Stimulated activated CD8-positive, alpha-beta memory T cell treated with anti-CD3 and anti-CD28 coated beads, Interleukin-12 subunit alpha, Interleukin-12 subunit beta, amount 100 ng/mL, for 24 hours (primary cell): ENCODE measurements around the gene MYO1A.
A peak's percentile ranks its signal among the peaks of the same experiment; 100 is the strongest.

ENCODE experiments used
- DNase-seq: peaks from one replicate; pipeline ENCODE4 v3.0.0-alpha.2; 2020; ENCODE audit errors: extremely low read depth

MYO1A gene

DNA sequence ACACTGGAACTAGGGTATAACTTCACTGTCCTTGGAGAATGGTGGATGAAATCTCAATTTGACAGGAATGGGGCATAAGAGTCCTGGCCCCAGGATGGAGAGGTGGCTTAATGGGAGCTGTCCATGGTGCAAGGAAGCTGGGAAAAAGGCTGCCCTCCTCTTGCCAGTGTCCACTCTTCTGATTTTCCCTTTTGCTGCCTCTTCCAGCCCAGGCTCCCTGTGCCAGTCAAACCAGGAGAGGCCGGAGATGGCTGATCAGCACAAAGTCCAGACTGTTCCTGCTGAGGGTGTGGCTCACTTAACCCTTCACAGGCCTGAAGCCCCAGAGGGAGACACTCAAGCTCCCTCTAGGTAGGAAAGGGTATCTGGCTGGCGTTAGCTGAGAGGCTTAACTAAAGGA, at the start of gene MYO1A:
Gene MYO1A, minus strand, starts transcription at position 240 of the 400 bp plus-strand sequence. CDS start 1,806 bp downstream, outside the sequence.
- DNase-seq = no peak

DNA sequence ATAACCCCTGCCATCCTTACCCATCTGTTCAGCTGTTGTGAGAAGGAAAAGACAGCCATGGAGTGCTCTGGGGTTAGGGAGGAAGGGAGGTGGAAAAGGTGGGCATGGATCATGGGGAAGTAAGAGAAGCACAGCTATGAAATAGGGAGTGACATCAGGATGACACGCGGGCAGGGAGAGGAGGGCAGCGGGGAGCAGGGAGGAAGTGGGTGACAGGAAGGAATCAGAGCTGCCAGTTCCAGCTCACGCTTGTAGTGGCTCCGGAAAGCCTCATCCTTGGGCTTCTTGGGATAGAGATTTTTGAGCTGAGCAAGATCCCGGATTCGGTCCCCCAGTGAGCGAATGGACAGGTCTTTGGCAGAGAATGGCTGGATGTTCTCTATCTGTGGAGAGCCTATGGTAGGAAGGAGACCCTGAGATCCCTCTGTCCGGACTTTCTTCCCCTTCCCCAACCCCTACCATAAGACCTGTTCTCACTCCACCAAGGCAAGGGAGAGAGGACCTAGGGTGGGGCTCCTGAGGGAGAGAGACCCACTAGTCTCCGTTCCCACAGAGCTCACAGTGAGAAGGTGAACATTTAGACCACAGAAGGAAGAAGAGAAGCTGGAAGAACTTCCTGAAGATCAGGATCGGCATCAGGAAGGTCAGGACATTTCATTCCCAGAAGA, 49.3 kb upstream of the MYO1A start:
- DNase-seq = no peak

DNA sequence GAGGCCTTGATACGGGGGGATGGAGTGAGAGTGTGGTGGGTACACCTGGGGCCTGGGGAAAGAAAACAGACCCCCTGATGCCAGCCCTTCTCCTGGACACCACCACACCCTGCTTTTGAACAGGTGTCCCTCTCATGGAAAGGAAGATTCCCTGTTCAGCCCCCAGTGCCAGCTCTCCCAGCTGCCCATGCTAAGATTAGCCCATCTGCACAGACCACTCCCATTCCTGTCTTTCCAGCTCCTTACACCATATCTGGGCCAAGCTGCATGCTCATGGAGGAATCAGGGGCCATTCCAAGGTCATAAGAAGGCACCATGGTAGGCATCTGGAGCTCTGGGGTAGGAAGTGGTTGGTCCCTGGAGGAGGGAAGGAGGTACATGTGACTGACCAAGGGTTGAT, 48.6 kb upstream of the MYO1A start:
- DNase-seq = no peak

DNA sequence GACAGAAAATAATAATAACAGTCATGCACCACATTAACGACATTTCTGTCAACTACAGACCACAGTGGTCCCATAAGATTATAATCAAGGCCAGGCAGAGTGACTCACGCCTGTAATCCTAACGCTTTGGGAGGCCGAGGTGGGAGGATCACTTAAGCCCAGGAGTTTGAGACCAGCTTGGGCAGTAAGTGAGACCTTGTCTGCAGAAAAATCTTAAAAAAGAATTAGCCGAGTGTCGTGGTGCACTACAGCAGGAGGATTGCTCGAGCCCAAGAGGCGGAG, 47.6 kb upstream of the MYO1A start:
- no peak for DNase-seq

DNA sequence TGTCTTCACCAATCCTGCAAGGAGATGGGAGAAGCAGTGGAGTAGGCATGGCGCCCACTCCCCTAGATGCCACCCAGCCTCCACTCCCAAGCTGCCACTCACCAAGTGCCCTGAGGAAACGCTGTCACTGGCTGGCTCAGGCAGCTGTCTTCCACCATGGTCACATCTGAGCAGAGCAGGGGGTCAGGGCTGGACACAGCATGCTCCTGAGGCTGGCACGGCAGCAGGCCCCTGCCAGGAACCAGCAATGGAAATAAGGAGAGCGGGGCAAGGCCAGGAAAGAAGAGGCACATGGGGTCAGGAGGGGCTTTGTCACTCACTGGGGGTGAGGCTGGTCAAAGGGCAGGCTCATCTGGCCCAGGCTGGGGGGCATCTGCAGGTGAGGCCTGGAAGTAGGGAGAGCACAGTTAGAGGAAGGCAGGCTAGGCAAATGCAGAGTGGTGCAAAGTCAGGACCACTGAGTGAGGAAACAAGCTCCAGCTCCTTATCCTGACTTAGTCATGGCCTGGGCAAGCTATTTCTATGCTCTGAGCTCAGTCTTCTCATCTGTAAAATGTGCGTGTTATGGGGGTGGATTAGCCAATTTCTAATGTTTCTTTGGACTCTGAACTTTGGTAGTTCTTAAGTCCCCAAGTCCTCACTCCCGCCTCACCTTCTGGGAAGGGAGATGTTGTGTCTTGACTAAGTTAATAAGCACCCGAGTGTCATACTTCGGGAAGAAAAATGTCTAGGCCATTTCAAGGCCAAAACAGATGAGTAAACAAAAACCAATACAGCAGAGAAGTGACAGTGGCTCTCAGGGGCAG, 47.0 kb upstream of the MYO1A start:
- no peak for DNase-seq

DNA sequence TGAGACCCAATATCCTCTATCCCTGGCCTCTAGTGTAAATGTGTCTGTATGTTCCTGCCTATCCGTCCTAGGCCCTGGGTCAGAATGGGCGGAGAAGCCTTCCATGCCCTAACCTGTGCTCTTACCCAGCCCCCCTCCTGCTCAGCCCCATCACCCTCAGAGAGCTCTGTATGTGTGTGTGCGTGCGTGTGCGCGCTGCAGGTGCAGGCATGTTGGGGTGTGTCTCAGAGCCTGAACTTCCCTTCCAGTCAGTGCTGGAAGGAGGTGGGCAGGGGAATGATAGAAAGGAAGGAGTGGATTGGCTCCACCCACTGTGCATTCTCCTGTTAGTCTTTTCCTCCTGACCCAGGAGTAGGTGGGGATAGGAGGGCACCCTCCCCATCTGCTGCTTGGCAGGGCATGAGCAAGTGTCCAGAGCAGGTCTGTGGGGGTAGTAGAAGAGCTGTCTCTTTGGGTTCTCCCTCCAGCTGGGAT, 46.2 kb upstream of the MYO1A start:
- no peak for DNase-seq

DNA sequence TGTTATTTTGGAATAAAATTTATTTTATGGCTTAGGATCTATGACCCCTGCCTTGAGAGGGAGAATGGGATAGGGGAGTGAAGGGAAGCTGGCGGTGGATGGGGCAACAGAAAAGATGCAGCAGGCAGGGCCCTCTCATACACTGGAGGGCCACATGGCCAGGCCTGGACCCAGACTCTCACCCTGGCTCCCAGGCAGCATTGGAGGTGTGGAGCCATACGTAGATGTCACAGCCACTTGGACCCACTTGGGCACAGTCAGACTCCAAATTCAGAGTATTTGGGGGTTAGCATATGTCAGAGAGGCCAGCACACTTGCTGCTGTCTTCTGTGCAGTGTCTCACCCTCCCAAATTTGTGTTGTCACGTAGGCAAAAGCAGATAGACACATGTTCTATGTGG, 45.5 kb upstream of the MYO1A start:
- no peak for DNase-seq

DNA sequence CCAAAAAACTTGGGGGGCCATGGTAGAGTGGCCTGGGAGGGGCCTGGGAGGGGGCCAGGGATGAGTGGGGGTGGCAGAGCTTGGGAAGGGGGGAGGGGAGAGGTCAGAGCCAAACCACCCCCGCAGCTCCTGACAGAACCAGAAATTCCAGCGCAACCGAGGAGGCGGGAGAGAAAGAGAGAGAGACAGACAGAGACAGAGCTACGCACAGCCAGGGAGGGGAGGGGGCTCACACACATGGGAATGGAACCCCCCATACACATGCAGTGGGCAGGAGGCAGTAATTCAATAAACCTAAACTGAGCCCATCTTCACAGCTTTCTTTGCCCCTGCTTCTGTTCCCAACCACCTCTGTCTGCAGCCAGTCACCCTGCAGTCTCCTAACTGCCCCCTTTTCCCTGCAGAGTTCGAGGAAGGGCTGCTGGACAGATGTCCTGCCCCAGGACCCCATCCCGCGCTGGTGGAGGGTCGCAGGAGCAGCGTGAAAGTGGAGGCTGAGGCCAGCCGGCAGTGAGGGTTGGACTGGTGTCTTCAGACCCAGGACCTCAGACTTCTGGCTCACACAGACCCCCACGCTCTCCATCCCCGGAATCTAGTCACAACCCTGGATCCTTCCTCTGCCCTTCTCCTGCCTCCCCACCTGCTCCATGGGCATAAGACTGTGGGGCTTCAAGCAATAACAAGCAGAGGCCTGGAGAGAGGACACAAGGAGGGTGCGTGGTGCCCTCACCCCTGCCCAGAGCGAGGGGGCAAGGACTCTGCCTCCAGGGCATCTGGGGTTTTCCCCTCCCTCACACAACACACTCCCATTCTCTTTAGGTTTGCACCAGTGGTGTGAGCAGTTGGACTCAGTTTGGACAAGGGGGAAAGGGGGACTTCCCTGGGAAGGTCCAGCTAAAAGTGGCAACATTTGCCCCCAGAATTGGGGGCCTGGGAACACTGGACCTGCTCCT, 44.6 kb upstream of the MYO1A start:
- DNase-seq = no peak

DNA sequence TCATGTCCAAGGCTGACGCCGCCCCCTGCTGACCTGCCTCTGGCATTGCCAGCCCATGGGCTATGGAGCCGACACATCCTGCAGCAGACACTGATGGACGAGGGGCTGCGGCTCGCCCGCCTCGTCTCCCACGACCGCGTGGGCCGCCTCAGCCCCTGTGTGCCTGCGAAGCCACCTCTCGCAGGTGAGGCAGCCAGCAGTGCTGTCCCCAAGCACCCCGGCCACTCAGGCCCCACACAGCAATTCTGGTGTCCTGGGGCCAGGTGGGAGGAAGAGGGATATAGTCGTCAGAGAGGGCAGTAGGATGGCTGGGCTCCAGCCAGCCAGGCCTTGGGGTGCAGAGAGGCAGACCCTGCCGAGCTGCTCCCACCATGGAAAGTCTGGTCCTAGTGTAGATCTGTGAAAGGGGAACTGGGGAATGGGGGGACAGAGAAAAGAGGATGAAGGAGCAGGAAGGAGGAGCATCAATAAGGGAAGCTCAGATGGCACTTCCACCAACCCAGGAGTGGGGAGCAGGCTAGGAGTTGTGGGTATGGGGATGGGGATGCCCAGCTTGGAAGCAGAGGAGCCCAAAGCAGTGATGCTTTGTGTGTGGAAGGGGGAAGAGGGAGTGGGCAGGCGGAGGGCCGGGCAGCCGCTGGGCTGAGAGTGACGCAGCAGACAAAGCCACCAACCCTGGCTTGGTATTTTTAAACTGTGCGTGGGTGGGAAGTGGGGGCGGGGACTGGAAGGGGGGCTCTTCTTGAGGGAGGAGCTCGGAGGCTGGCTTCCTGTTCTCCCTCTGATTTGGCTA, 43.7 kb upstream of the MYO1A start:
- peak; percentile 61 for DNase-seq

DNA sequence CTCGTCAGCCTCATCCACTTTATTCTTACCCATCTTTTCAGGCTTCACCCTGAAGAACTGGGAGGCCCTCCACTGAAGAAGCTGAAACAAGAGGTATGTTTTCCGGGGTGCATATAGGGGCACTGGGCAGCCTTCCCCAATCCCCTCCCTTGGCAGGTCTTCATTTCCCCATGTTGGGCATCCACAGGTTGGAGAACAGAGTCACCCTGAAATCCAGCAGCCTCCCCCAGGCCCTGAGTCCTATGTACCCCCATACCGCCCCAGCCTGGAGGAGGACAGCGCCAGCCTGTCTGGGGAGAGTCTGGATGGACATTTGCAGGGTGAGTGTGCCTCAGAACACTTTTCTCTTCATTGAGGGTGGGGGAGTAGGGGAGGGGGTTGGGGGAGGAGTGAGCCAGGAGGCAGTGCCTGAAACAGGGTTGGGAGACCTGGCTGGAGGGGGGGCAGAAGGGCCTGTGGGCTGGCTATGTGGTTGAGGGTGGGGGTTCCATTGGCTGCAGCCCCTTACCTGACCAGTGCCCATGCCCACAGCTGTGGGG, 43.0 kb upstream of the MYO1A start:
- DNase-seq = no peak

DNA sequence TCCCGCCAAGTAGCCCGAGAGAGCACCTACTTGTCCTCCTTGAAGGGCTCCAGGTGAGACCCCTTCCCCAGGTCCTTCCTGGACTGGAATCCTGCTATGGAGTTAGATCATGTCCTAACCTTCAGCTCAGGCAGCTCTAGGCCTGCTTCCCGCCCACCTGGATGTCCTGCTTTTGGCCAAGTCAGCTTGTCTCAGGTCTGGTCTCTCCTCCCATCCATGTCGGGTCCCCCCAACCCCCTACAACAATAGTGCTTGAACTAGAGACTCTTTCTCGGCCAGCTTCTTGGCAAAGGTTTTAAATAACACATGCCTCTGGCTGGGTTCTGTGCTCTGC, 42.6 kb upstream of the MYO1A start:
- DNase-seq = no peak

DNA sequence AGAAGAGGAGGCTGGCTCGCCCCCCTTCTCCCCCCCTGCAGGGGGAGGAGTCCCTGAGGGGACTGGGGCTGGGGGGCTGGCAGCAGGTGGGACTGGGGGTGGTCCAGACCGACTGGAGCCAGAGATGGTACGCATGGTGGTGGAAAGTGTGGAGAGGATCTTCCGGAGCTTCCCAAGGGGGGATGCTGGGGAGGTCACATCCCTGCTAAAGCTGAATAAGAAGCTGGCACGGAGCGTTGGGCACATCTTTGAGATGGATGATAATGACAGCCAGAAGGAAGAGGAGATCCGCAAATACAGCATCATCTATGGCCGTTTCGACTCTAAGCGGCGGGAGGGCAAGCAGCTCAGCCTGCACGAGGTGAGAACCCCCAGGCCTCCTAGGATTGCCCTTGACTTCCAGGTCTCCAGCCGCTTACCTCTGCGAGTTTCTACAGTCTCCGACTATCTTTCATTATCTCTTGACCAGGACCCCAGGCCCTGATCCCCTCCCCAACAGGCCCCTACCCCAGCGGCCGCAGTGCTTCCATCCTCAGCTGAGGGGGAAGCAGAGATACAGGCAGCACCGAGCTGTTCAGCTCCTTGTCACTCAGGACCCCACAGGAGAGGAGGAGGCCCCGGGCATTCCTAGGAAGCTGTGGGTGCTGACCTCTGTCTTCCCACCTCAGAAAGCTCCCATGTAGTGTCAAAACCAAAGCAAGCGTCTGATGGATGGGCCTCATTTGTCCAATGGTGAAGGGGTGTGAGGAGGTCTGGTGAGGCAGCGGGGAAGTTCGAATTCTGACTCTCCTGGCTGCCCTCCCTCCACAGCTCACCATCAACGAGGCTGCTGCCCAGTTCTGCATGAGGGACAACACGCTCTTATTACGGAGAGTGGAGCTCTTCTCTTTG, 42.0 kb upstream of the MYO1A start:
- no peak for DNase-seq

DNA sequence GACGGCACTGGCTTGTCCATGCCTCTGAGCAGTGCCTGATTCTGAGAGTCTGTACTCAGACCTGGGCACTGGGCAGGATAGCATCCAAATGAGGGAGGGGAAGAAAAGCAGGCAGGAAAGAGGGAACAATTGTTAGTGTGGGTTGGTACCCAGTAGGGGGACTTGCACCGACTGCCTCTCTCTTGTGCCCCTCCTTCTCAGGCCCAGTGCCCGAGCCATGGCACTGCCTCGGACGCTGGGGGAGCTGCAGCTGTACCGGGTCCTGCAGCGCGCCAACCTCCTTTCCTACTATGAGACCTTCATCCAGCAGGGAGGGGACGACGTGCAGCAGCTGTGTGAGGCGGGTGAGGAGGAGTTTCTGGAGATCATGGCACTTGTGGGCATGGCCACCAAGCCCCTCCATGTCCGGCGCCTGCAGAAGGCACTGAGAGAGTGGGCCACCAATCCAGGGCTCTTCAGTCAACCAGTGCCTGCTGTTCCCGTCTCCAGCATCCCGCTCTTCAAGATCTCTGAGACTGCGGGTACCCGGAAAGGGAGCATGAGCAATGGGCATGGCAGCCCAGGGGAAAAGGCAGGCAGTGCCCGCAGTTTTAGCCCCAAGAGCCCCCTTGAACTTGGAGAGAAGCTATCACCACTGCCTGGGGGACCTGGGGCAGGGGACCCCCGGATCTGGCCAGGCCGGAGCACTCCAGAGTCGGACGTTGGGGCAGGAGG, 41.2 kb upstream of the MYO1A start:
- no peak for DNase-seq

DNA sequence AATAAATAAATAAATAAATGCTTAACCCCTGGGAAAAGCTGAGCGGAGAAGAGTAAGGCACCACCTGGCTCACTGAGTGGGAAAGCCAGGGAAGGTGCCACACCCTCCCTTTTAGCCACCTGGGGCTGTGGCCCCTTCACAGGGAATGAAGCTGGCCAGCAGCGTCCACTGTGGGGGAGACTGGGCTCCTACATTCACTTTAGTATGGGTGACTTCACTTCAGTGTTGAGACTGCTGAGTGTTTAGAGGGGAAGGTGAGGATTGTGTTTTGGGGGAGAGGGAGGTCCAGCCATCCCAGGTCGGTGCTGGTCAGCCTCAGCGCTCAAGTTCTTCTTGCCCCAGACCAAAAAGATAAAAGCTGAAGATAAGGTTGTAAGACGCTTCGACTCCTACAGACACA, 40.6 kb upstream of the MYO1A start:
- no peak for DNase-seq

DNA sequence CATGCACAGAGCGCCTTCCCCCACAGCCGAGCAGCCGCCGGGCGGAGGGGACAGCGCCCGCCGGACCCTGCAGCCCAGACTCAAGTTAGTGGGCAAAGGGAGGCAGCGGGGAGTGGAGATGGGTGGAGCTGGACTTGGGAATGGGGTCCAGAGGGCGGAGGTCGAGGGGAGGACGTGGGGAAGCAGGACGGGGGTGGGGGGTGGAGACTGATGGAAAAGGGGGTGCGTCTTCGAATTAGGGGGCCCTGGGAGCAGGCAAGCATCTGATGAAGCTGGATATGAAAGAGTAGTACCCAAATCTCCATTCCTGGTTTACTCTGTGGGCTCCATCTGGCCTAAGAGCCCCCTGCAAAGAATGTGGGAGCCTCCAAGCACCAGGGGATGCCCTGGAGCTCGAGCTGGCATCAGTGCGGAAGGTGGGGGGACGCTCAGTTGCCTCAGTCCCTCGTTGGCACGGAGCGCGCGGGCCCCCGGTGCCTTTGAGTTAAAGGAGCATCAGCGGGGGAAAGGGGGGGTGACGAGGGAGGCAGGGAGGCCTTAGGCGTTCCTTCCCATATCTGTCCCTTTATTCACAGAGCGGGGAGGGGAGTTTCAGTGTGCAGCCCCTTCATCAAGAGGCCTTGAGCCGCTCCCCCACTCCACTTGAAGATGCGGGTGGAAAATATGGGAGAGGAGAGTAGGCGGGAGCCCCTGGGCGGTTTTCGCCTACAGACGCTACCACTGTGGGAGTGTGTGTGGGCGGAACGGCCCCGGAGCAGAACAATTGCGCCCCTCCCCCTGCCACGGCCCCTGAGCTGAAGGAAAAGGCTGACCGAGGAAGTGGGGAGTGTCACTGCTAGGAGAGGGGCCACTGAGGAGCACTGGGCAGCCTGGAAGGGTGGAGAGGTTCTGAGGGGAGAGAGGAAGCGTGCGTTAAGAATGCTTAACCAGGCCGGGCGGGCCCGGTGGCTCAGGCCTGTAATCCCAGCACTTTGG, 39.6 kb upstream of the MYO1A start:
- DNase-seq = no peak

DNA sequence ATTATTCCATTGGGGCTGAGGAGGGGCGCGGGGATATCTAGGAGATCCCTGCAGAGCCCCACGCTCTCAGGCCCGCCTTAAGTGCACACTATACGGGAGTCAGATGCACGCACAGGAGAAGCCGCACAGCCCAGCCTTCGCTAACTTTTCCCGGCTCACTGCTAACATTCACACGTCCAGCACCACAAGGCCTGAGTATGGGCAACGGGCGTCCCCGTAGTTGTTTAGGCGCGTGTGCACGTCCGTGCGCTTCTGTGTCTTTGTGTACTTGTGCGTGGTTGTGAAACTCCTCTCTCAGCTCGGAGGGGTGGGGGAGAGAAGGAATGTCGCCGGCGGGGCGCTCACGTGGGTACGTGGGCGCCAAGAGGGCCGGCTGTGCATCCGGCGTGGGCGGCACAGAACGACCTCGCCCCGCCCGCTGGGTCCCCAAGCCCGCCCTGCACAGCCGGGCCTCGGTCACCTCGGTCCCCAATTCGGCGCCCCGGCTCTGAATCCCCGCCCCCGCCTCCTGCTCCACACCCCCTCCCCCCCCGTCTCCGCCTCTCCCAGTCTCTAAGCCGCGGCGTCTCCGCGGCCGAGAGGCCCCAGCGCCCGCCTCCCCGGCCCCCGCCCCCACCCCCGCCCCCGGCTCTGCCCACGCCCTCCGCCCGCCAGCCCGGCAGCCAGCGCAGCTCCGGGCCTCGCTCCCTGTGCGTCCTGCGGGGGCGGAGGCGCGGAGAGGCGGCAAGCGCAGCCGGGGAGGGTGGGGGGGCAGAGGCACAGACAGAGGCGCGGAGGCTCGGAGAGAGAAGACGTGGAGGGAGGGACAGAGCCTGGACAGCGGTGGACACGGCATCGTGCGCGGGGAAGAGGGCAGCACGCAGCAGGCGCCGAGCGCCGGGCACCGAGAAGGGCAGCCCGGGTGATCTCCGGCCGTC, 38.7 kb upstream of the MYO1A start, which contains the start of gene NAB2:
Gene NAB2, plus strand, starts transcription at position 761 of the 917 bp plus-strand sequence. CDS start 158 bp downstream, outside the sequence.
- peak; percentile 79 for DNase-seq

DNA sequence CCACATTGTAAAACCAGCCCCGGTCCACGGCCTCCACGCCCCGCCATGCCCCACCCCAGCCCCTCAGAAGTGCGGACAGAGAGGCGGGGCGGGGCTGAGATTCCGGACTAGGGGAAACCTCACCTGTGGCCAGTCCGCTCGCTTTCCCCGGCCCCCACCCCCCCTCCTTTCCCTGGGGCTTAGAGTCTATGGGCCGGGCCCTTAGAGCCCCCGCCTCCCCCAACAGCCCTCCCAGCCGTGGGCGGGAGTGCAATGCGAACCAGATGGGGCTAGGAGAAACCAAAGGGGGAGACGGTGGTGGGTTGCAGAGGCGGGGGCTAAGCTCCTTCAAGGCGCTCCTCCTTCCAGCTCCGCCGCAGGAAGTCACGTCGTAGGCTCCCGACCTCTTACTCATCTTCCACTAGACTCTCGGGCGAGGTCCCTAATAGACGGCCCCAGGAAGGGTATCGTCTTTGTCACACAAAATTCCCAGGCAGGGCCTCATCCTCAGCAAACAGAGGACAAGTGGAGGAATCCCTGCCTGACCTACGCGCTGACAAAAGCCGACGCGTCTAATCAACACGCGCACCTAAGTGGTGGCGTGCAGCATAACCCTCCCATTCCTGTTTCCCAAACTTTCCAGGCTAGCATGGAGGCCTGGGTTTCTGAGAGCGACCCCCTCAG, 37.9 kb upstream of the MYO1A start:
- DNase-seq = peak; percentile 67
